HG03442 (cell line): ENCODE data around the gene IFITM2.
"Not testable (repeated sequence)": the region's sequence is repeated elsewhere in the genome, so short reads cannot be mapped to it uniquely, and the experiment has no call there.

Source experiments
- ATAC-seq: cut with Tn5 transposase; IDR thresholded peaks from one replicate; pipeline ENCODE4 v1.9.1; 2021; ENCODE audit warnings: mild to moderate bottlenecking, moderate library complexity; ENCODE audit not compliant: unreplicated experiment

IFITM2 gene

GRCh38 chr11:281486-282161, 26.0 kb upstream of the IFITM2 start:
- ATAC-seq = no peak

DNA sequence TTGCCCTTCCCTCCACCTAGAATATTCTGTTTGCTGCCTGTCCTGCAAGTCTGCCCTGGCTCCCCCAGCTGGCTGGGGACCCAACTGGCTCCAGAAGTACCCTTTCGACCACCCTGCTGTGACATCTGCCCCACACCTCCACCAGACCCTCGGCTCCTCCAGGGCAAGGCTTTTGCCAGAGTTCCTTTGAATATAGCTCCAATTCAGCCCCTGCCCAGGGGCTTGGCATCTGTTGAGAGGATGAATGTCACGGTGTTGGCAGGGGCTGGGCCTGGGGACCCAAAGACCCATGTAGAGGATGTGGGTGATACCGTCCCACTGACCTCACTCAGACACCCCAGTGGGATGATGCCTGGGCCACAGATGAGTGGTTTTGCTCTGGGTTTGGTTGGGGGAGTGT, 25.4 kb upstream of the IFITM2 start:
- no peak for ATAC-seq

- ATAC-seq = no peak
Observed at GRCh38 chr11:282630-283360, 24.8 kb upstream of the IFITM2 start.

GRCh38 chr11:283405-284104, 24.1 kb upstream of the IFITM2 start:
- ATAC-seq = no peak

- ATAC-seq = no peak
Observed at GRCh38 chr11:284105-285020, 23.3 kb upstream of the IFITM2 start.

GRCh38 chr11:285021-285893, 22.4 kb upstream of the IFITM2 start:
- no peak for ATAC-seq

GRCh38 chr11:285894-286220, 21.8 kb upstream of the IFITM2 start:
- ATAC-seq = no peak

- ATAC-seq = not testable (repeated sequence)
Observed at GRCh38 chr11:286977-287820, 20.4 kb upstream of the IFITM2 start.

- no peak for ATAC-seq
Observed at GRCh38 chr11:287821-288477, 19.7 kb upstream of the IFITM2 start.

GRCh38 chr11:288478-289397, 18.9 kb upstream of the IFITM2 start, which contains the start of gene PGGHG:
Gene PGGHG (plus strand): TSS chr11:289126. CDS start chr11:289817, 691 bp downstream.
- ATAC-seq = no peak

GRCh38 chr11:289398-289711, 18.3 kb upstream of the IFITM2 start:
- no peak for ATAC-seq

- no peak for ATAC-seq
Observed at GRCh38 chr11:289712-290620, 17.6 kb upstream of the IFITM2 start.

GRCh38 chr11:290621-291231, 16.9 kb upstream of the IFITM2 start:
- no peak for ATAC-seq

- ATAC-seq = no peak
Observed at GRCh38 chr11:291281-292210, 16.1 kb upstream of the IFITM2 start.
